KMS-11 (cell line): ENCODE measurements around the gene NT5E.

Experiments
- H2AFZ ChIP-seq: fragments of 200-600 bp; sonication (generic); 2 replicates; pipeline ENCODE4 v1.6.1; 2016; ENCODE audit warnings: antibody characterized with exemption, mixed run types, low read depth
- H3K27ac ChIP-seq: fragments of 200-600 bp; sonication (generic); 2 replicates; pipeline ENCODE4 v1.6.1; 2016; ENCODE audit warnings: mild to moderate bottlenecking, mixed run types
- H3K27me3 ChIP-seq: fragments of 200-600 bp; sonication (generic); 2 replicates; pipeline ENCODE4 v1.6.1; 2017; ENCODE audit warnings: mild to moderate bottlenecking, low read depth, mixed run types, moderate library complexity; ENCODE audit not compliant: insufficient read depth
- H3K36me3 ChIP-seq: fragments of 200-600 bp; sonication (generic); 2 replicates; pipeline ENCODE4 v1.6.1; 2017; ENCODE audit warnings: mild to moderate bottlenecking, mixed run types; ENCODE audit not compliant: insufficient read depth
- H3K4me1 ChIP-seq: fragments of 200-600 bp; sonication (generic); 2 replicates; pipeline ENCODE4 v1.6.1; 2016; ENCODE audit warnings: mild to moderate bottlenecking, low read depth, mixed run types; ENCODE audit not compliant: poor library complexity, severe bottlenecking
- H3K4me2 ChIP-seq: fragments of 200-600 bp; sonication (generic); 2 replicates; pipeline ENCODE4 v1.7.0; 2016; ENCODE audit warnings: mild to moderate bottlenecking, mixed run types
- H3K4me3 ChIP-seq: fragments of 200-600 bp; sonication (generic); IDR thresholded peaks from 2 replicates; pipeline ENCODE4 v1.6.1; 2017; ENCODE audit warnings: low read depth, low read length, mixed read lengths; ENCODE audit not compliant: insufficient read depth
- H3K79me2 ChIP-seq: fragments of 200-600 bp; sonication (generic); 2 replicates; pipeline ENCODE4 v1.6.1; 2016; ENCODE audit warnings: low read depth, mixed run types; ENCODE audit not compliant: insufficient read depth
- H3K9ac ChIP-seq: fragments of 200-600 bp; sonication (generic); 2 replicates; pipeline ENCODE4 v1.6.1; 2016; ENCODE audit warnings: mild to moderate bottlenecking, mixed run types
- H4K20me1 ChIP-seq: fragments of 200-600 bp; sonication (generic); 2 replicates; pipeline ENCODE4 v1.6.1; 2016; ENCODE audit warnings: mild to moderate bottlenecking, mixed run types; ENCODE audit not compliant: insufficient read depth
- CTCF ChIP-seq: fragments of 200-600 bp; sonication (generic); conservative IDR thresholded peaks from 2 replicates; pipeline ENCODE4 v1.6.1; 2017; ENCODE audit warnings: low read depth, mild to moderate bottlenecking, antibody characterized with exemption, low read length, moderate library complexity, mixed read lengths

Gene NT5E

GRCh38 chr6:85493389-85493788 is 43.5 kb downstream of the NT5E start:
- no peak overlapping the region for H3K4me2 ChIP-seq
- no peaks in the 10 kb centered on the region for H4K20me1 ChIP-seq
- no peaks in the 10 kb centered on the region for H3K79me2 ChIP-seq
- no peak overlapping the region for H2AFZ ChIP-seq
- TF ChIP-seq CTCF, result no peak
- no peaks in the 10 kb centered on the region for H3K36me3 ChIP-seq
- no peaks in the 10 kb centered on the region for H3K27me3 ChIP-seq
- H3K9ac ChIP-seq, result no peak overlapping the region
- H3K4me1 ChIP-seq, result no peaks in the 10 kb centered on the region
- H3K27ac ChIP-seq, result no peak overlapping the region
- no peak overlapping the region for H3K4me3 ChIP-seq

- no peaks in the 10 kb centered on the region for H3K4me1 ChIP-seq
- H3K4me3 ChIP-seq, result no peak overlapping the region
- H3K4me2 ChIP-seq, result no peak overlapping the region
- no peaks in the 10 kb centered on the region for H3K79me2 ChIP-seq
- H3K27ac ChIP-seq, result no peak overlapping the region
- H4K20me1 ChIP-seq, result no peaks in the 10 kb centered on the region
- no peak overlapping the region for H3K9ac ChIP-seq
- H3K36me3 ChIP-seq, result no peaks in the 10 kb centered on the region
- H2AFZ ChIP-seq, result no peak overlapping the region
- no peaks in the 10 kb centered on the region for H3K27me3 ChIP-seq
- no peak for TF ChIP-seq CTCF
Measured at GRCh38 chr6:85494547-85495536, 45.0 kb downstream of the NT5E start.

- TF ChIP-seq CTCF, result no peak
Measured at GRCh38 chr6:85496009-85496579, 46.2 kb downstream of the NT5E start.

GRCh38 chr6:85496856-85497255 is 47.0 kb downstream of the NT5E start:
- Histone ChIP-seq H3K27ac (no peak overlapping the region), H3K4me3 (no peak overlapping the region), H2AFZ (no peak overlapping the region), H3K79me2 (no peaks in the 10 kb centered on the region), H4K20me1 (no peaks in the 10 kb centered on the region), H3K36me3 (no peaks in the 10 kb centered on the region), H3K9ac (no peak overlapping the region), H3K4me2 (no peak overlapping the region), H3K4me1 (no peaks in the 10 kb centered on the region), H3K27me3 (no peaks in the 10 kb centered on the region)
- TF ChIP-seq CTCF, result no peak

More at GRCh38 chr6:85496009-85496579, 46.2 kb downstream of the NT5E start:
- H3K9ac ChIP-seq, result no peak overlapping the region
- no peaks in the 10 kb centered on the region for H3K79me2 ChIP-seq
- H3K36me3 ChIP-seq, result no peaks in the 10 kb centered on the region
- no peak overlapping the region for H3K4me3 ChIP-seq
- H3K27me3 ChIP-seq, result no peaks in the 10 kb centered on the region
- no peak overlapping the region for H3K4me2 ChIP-seq
- no peak overlapping the region for H2AFZ ChIP-seq
- H3K27ac ChIP-seq, result no peak overlapping the region
- H4K20me1 ChIP-seq, result no peaks in the 10 kb centered on the region
- no peaks in the 10 kb centered on the region for H3K4me1 ChIP-seq
